Activated T-cell treated with anti-CD3 and anti-CD28 coated beads, Interleukin-2, amount 50 U/mL, for 72 hours (primary cell): ENCODE measurements around the gene NELL2. TPM values are rescaled to one million over a fixed set of nuclear protein-coding genes. Genes with fewer than 3 reads are reported as not detected.
A peak's percentile ranks its signal among the peaks of the same experiment; 100 is the strongest.
"Not testable (repeated sequence)": the region's sequence is repeated elsewhere in the genome, so short reads cannot be mapped to it uniquely, and the experiment has no call there.

Experiments used
- ATAC-seq, 2 donors: fragments of 150-1000 bp; cut with Tn5 transposase; replicated peaks in 1 of 2; 2 replicates each; pipeline ENCODE4 v1.10.0; 2021; ENCODE audit warnings: moderate library complexity in 2 of 2, mild to moderate bottlenecking in 1 of 2
- DNase-seq, 2 donors: peaks; one replicate each; pipeline ENCODE4 v3.0.0; 2021 to 2022; ENCODE audit warnings: mixed read lengths in 1 of 2
- H3K27ac Mint-ChIP-seq: one replicate; pipeline ENCODE4 v1.8.0; 2022; ENCODE audit warnings: mild to moderate bottlenecking, moderate library complexity, mixed read lengths
- H3K27me3 Mint-ChIP-seq: one replicate; pipeline ENCODE4 v1.8.0; 2022; ENCODE audit warnings: low read depth, mixed read lengths
- H3K36me3 Mint-ChIP-seq, 2 donors: one replicate each; pipeline ENCODE4 v1.8.0; 2022; ENCODE audit warnings: mixed read lengths in 2 of 2, mild to moderate bottlenecking in 1 of 2; ENCODE audit not compliant: insufficient read depth in 2 of 2
- H3K4me1 Mint-ChIP-seq: one replicate; pipeline ENCODE4 v1.8.0; 2022; ENCODE audit warnings: low read depth, mixed read lengths
- H3K4me3 Mint-ChIP-seq, 2 donors: one replicate each; pipeline ENCODE4 v1.8.0; 2022; ENCODE audit warnings: mild to moderate bottlenecking in 2 of 2, mixed read lengths in 2 of 2, moderate library complexity in 2 of 2
- H3K9me3 Mint-ChIP-seq, 2 donors: one replicate each; pipeline ENCODE4 v1.8.0; 2022; ENCODE audit warnings: mixed read lengths in 2 of 2
- total RNA-seq, 2 donors: library from RNA; stranded (reverse); gene quantifications; one replicate each; pipeline ENCODE4 v1.2.3, GENCODE V29; 2022

Gene NELL2
- total RNA-seq, 2 donors from 2014 or later: 36.3 to 66.0 TPM

DNA sequence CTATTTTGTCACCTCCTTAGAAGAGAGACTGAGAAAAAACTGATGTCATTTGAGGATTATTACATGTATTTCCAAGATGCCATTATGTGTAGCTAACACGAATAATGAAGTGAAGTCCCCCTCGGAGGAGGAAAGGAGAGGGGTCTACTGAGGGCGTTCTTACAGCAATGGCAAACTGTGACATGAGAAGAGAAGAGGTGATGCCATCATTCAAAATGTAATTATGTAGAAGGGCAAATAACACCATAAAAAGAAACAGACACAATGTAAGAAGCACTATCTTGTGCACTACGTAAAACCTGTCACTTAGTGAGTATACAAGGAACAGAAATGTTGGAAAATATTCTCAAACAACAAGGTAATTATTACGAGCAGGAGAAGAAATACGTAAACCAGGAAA, 126.5 kb downstream of the NELL2 start:
- H3K36me3 Mint-ChIP-seq: peaks cover 4 to 6% of the 10 kb centered on the region in 2 donors
- H3K9me3 Mint-ChIP-seq: no peaks in the 10 kb centered on the region
- ATAC-seq: no peak
- no peak for DNase-seq
- no peak overlapping the region for H3K27ac Mint-ChIP-seq
- H3K27me3 Mint-ChIP-seq: no peaks in the 10 kb centered on the region
- peaks cover 7% of the 10 kb centered on the region for H3K4me1 Mint-ChIP-seq
- no peak overlapping the region for H3K4me3 Mint-ChIP-seq

DNA sequence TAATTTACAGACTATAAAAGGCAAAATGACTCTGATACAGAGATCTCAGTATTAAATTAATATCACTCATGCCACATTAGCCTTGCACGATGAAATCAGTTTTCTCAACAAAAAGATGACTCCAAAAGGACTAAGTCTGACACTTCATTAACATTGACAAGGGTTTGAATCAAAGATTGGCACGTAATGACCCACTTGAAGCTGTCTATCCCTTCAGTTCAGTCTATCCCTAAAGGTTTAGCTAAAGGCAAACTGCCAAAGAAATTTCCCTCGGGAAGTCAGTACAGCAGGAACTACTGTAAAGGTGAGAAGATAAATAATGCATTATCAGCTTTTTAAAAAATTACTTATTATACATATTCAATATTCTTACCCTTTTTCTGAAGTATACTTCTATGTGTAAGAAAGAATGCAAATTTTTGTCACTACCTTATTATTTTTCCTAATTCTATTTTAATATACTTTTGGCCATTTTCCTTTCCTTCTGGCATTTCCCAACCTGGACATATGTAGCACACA, 127.1 kb downstream of the NELL2 start:
- no peak overlapping the region for H3K4me3 Mint-ChIP-seq
- H3K36me3 Mint-ChIP-seq: peaks cover 4 to 10% of the 10 kb centered on the region in 2 donors
- peaks cover 7% of the 10 kb centered on the region for H3K4me1 Mint-ChIP-seq
- DNase-seq: no peak
- H3K27ac Mint-ChIP-seq: no peak overlapping the region
- H3K9me3 Mint-ChIP-seq: peaks cover under 1 to 1% of the 10 kb centered on the region in 2 donors
- no peak for ATAC-seq
- H3K27me3 Mint-ChIP-seq: no peaks in the 10 kb centered on the region

DNA sequence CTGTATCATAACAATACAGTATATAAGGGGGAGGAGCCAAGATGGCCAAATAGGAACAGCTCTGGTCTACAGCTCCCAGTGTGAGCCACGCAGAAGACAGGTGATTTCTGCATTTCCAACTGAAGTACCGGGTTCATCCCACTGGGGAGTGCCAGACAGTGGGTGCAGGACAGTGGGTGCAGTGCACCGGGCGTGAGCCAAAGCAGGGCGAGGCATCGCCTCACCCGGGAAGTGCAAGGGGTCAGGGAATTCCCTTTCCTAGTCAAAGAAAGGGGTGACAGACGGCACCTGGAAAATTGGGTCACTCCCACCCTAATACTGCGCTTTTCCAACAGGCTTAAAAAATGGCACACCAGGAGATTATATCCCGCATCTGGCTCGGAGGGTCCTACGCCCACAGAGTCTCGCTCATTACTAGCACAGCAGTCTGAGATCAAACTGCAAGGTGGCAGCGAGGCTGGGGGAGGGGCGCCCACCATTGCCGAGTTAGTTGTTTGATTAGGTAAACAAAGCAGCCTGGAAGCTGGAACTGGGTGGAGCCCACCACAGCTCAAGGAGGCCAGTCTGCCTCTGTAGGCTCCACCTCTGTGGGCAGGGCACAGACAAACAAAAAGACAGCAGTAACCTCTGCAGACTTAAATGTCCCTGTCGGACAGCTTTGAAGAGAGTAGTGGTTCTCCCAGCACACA, 134.7 kb downstream of the NELL2 start:
- H3K9me3 Mint-ChIP-seq: peaks cover 6 to 11% of the 10 kb centered on the region in 2 donors
- not testable (repeated sequence) for H3K4me1 Mint-ChIP-seq, H3K27ac Mint-ChIP-seq, ATAC-seq, DNase-seq, H3K4me3 Mint-ChIP-seq, H3K27me3 Mint-ChIP-seq
- peaks cover 8 to 20% of the 10 kb centered on the region in 2 donors for H3K36me3 Mint-ChIP-seq

DNA sequence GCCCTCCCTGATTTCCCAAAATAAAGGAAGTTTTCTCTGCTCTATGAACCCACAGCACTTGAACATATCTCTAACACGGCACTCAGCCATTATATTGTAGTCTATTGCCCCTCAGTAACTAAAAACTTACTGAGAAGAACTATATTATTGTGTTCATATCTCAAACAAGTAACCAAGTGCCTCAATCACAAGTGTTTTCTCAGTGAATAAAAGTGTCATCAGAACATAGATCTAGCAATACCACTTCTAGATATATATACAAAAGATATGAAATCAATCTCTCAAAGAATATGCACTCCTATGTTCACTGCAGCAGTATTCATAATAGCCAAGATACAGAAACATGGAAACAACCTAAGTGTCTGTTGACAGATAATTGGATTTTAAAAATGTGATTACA, 138.1 kb downstream of the NELL2 start:
- Mint-ChIP-seq H3K4me1 (no peaks in the 10 kb centered on the region), H3K27ac (no peak overlapping the region), H3K27me3 (no peaks in the 10 kb centered on the region), H3K36me3 (peaks cover 9 to 16% of the 10 kb centered on the region in 2 donors), H3K9me3 (peaks cover 7 to 10% of the 10 kb centered on the region in 2 donors), H3K4me3 (no peak overlapping the region)
- no peak for ATAC-seq
- DNase-seq: no peak

DNA sequence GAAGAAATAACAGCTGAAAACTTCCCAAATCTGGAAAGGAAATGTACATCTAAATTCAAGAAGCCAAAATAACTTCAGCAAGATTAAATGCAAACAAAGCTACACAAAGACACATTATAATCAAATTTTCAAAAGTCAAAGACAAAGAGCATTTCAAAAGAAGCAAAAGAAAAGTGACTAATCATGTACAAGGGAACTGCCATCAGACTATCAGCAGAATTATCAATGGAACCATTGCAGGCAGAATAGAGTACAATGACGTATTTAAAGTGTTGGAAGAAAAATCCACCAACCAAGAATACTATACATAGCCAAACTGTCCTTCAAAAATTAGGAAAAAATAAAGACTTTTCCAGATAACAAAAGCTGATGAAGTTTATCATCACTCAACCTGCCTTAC, 147.5 kb downstream of the NELL2 start:
- peaks cover 17 to 25% of the 10 kb centered on the region in 2 donors for H3K36me3 Mint-ChIP-seq
- H3K4me3 Mint-ChIP-seq: no peak overlapping the region
- H3K9me3 Mint-ChIP-seq: peaks cover 12 to 14% of the 10 kb centered on the region in 2 donors
- ATAC-seq (no peak), DNase-seq (no peak)
- no peaks in the 10 kb centered on the region for H3K4me1 Mint-ChIP-seq
- no peaks in the 10 kb centered on the region for H3K27me3 Mint-ChIP-seq
- H3K27ac Mint-ChIP-seq: no peak overlapping the region

DNA sequence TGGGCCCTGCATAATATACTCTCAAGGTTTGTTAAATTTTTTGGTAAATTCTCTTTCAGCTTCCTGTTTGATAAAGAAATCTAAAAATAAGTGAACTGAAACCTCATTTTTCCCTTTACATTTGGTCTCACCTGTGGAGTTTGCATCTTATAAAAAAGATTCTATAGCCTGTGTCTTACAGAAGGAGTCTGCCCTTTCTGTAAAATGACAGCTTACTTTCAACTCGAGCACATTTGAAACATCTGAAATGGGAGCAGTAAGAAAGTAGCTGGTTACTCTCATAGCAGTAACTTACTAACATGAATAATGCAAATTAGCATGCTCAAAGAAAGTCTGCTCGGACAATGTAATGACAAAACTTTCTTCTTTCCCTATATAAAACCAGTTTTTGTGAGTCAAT, 155.8 kb downstream of the NELL2 start:
- Mint-ChIP-seq H3K9me3 (peaks cover 4 to 5% of the 10 kb centered on the region in 2 donors), H3K36me3 (peaks cover 6 to 7% of the 10 kb centered on the region in 2 donors), H3K27me3 (no peaks in the 10 kb centered on the region), H3K27ac (peak overlapping the region; percentile 12), H3K4me1 (no peaks in the 10 kb centered on the region), H3K4me3 (no peak overlapping the region)
- DNase-seq (no peak), ATAC-seq (no peak)

DNA sequence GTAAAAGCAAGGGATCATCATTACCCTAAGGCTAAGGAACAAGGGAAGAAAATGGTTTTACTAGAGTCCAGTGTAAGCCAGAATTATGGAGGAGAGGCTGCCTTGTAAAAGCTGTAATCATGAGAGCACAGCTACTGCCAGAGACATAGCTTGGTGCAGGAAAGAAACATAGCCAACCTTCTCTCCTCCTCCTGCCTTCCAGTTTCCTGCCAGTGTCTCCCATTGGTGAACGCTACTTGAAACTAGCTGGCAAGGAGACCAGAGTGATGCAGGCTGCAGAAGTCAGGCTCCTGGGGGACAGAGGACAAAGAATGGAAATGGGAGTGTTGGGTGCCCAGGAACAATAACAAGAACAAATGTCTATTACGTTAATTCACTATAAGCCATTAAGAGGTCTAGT, 158.5 kb downstream of the NELL2 start:
- no peak for DNase-seq
- peaks cover 0 to 2% of the 10 kb centered on the region in 2 donors for H3K36me3 Mint-ChIP-seq
- H3K4me1 Mint-ChIP-seq: no peaks in the 10 kb centered on the region
- ATAC-seq: no peak
- H3K9me3 Mint-ChIP-seq: peaks cover 0 to 2% of the 10 kb centered on the region in 2 donors
- no peak overlapping the region for H3K4me3 Mint-ChIP-seq
- H3K27ac Mint-ChIP-seq: no peak overlapping the region
- no peaks in the 10 kb centered on the region for H3K27me3 Mint-ChIP-seq

DNA sequence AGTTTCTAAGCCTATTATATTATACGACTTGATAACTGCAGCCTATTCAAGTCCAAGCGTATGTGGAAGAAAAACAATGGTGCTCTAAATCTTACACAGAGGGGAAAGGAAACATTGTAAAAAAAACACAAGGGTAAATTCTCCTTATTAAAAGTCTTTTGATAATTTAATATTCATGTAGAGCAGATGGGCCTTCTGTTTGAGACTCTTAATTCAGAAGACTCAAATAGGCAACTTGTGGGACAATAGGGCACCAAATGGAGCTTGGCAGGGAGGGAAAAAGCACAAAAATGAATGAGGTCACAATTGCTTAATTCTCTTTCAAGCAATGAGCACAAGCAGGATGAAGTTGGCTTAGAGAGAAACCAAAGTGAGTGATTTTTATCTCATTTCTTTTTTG, 159.4 kb downstream of the NELL2 start:
- no peaks in the 10 kb centered on the region for H3K36me3 Mint-ChIP-seq
- H3K4me1 Mint-ChIP-seq: no peaks in the 10 kb centered on the region
- ATAC-seq (no peak), DNase-seq (no peak)
- H3K9me3 Mint-ChIP-seq: no peaks in the 10 kb centered on the region
- H3K27me3 Mint-ChIP-seq: no peaks in the 10 kb centered on the region
- no peak overlapping the region for H3K4me3 Mint-ChIP-seq
- H3K27ac Mint-ChIP-seq: no peak overlapping the region

DNA sequence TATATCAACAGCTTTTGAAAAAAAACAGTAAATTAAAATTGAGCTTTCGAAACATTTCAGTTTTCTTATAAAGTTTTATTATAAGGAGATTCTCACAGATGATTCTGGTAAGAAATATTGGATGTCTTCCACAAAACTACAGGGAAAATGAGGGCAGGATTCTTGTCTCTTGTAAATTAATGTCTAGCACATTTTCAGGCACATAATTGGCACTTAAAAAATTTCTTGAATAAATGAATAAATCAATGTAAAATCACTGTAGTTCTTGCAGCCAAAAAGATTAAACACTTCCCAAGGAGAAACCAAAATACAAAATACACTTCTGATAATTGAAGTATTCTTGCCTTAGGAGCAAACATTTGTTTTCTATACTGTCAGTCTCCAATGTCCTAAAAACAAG, 164.4 kb downstream of the NELL2 start:
- H3K36me3 Mint-ChIP-seq: peaks cover 0 to 4% of the 10 kb centered on the region in 2 donors
- no peaks in the 10 kb centered on the region for H3K9me3 Mint-ChIP-seq
- no peak overlapping the region for H3K27ac Mint-ChIP-seq
- H3K4me1 Mint-ChIP-seq: no peaks in the 10 kb centered on the region
- H3K27me3 Mint-ChIP-seq: no peaks in the 10 kb centered on the region
- ATAC-seq: no peak
- DNase-seq: no peak
- no peak overlapping the region for H3K4me3 Mint-ChIP-seq

DNA sequence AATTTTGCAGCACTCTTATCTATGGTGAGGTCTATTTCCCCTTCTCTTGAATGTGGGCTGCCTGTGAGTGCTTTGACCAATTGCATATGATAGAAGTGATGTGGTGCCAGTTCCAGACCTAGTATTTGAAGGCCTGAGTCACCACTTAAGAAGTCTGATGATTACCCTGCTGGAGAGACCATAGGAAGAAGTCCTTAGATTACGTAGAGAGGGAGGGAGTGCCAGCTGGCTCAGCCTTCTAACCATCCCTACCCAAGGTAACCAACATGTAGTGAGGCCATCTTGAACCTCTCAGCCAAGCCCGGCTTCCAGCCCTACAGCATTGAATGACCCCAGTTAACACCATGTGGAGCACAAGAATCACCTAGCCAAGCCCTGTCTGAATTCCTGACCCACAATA, 166.9 kb downstream of the NELL2 start:
- Mint-ChIP-seq H3K9me3 (no peaks in the 10 kb centered on the region), H3K4me3 (no peak overlapping the region), H3K27me3 (no peaks in the 10 kb centered on the region), H3K27ac (no peak overlapping the region), H3K36me3 (peaks cover 0 to 4% of the 10 kb centered on the region in 2 donors), H3K4me1 (no peaks in the 10 kb centered on the region)
- ATAC-seq: no peak
- no peak for DNase-seq

DNA sequence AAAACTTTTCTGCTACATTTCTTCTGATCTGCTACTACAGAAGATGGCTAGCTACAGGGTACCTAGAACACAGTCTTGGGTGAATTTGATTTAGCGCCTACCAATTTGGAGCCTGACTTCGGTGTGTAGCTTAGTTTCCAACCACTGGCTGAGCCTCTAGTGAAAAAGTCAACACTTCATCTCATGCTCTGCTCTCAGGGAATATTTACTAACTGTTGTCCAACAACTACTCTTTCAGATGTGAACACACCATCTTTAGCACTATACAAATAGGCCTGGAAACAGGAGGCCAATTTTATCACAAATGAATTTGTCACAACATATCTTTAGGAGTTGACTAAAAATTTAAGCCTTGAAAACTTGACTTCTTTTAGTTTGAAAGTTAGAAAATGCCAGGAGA, 167.9 kb downstream of the NELL2 start:
- Mint-ChIP-seq H3K9me3 (no peaks in the 10 kb centered on the region), H3K4me3 (no peak overlapping the region), H3K27me3 (no peaks in the 10 kb centered on the region), H3K36me3 (peaks cover 0 to 4% of the 10 kb centered on the region in 2 donors), H3K4me1 (no peaks in the 10 kb centered on the region), H3K27ac (no peak overlapping the region)
- no peak for ATAC-seq
- no peak for DNase-seq

DNA sequence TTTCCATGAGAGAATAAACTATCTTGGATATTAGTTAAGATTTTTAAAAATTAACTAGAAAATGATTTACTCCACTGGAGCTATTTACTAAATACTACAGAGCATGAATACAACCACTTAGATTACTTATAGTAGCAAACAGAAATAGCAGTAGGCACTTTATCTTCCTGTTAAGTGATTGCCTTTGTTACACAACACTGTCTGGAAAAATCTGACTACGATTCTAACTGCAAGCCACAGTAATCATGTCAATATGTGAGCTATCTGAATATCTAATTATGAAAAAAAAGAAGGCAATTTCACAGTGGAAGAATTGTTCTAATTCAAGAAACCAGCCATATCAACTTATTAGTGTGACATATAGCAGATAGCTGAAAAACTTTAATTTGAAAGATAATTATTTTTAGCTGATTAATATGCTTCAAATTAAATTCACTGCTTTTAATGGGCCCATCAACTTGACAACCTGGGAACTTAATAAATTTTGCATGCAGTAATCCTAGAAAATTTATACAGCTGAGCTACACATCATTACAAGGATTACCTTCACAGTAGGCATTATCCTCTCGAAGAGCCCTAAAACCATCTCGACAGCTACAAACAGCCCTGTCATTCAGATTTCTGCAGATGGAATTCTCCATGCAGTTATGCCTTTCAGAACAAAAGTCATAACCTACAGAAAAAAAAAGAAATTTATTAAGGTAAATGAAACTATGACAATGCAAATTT, 172.8 kb downstream of the NELL2 start:
- H3K27me3 Mint-ChIP-seq: no peaks in the 10 kb centered on the region

DNA sequence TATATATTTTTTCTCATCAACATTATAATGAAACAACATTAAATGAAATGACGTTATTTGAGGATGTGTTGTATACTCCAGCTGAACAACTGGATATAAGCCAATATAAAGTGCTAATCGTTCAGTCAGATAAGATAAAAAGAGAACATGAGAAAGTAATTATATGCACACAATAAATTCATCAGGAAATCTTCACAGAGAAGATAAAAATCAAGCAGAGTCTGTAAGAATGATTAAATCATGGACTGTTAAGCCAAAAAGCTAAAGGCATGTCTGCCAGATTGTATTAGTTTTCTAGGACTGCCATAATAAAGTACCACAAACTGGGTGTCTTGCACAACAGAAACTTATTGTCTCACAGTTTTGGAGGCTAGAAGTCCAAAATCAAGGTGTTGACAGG, 178.6 kb downstream of the NELL2 start:
- Mint-ChIP-seq H3K9me3 (no peaks in the 10 kb centered on the region), H3K4me1 (peaks cover 6% of the 10 kb centered on the region), H3K27me3 (no peaks in the 10 kb centered on the region), H3K27ac (no peak overlapping the region), H3K4me3 (no peak overlapping the region), H3K36me3 (peaks cover 0 to 10% of the 10 kb centered on the region in 2 donors)
- DNase-seq: no peak
- ATAC-seq: no peak

More for the DNA sequence above, 172.8 kb downstream of the NELL2 start:
- Mint-ChIP-seq H3K36me3 (peaks cover 0 to 7% of the 10 kb centered on the region in 2 donors), H3K4me1 (peaks cover 3% of the 10 kb centered on the region), H3K4me3 (no peak overlapping the region), H3K9me3 (no peaks in the 10 kb centered on the region), H3K27ac (no peak overlapping the region)
- no peak for ATAC-seq
- DNase-seq: no peak
